ENCODE measurements around the gene CYB561D2.

Gene CYB561D2

DNA sequence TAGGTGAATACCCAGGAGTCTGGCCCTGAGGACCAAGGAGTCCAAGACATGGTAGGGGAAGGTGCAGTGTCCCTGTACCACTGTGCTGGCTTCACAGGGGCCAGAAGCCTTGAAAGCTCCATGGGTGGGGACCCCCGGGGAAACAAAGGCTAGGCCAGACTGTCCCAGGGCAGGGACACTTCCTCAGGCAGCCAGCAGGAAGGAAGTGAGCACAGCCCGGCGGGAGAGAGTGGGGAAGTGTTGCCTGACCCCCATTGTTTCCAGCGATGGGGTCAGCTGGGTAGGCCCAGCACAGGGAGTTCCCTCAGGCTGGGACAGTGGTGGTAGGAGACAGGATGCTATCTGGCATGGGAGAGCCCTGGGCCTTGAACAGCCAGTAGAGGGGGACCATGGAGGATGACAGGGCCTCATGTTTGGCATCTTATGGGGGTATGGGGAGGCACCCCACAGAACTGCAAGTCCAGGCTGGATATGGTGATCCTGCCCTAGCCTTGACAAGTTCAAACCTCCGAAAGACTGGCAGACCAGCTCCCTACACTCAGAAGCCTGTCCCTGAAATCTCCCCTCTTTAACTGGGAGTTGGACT, 27.0 kb upstream of the CYB561D2 start:
- no peak for DNase-seq

GRCh38 chr3:50324351-50325112, 26.1 kb upstream of the CYB561D2 start:
- DNase-seq: peak; percentile 63

- no peak for DNase-seq
Measured at GRCh38 chr3:50325113-50325480, 25.6 kb upstream of the CYB561D2 start.

- DNase-seq: no peak
Measured at GRCh38 chr3:50325497-50326181, 25.0 kb upstream of the CYB561D2 start.

- DNase-seq: no peak
Measured at GRCh38 chr3:50326182-50326541, 24.5 kb upstream of the CYB561D2 start.

DNA sequence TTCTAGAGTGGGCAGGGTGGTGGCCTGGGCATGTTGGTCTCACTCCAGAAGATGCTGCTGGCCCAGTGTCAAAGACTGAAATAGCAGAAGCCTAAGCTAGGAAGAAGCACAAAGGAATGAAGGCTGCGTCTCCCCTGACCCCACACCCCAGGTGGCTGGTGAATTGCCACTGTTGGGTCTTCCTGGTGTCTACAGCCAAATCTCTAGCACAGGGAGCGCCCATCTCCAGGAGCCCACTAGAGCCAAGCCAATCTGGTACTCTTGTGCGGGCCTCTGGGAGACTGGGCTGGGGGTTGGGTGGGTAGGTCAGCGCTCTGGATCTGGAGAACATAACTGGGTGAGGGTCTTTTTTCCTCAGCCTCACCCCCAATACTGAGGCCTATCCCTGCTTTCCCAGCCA, 23.5 kb upstream of the CYB561D2 start:
- no peak for DNase-seq

- DNase-seq: peak; percentile 94
Measured at GRCh38 chr3:50327943-50328691, 22.5 kb upstream of the CYB561D2 start, which contains the start of gene TUSC2. Gene TUSC2, minus strand, starts transcription at chr3:50328223. Its CDS starts 124 bp downstream, at chr3:50328099.

DNA sequence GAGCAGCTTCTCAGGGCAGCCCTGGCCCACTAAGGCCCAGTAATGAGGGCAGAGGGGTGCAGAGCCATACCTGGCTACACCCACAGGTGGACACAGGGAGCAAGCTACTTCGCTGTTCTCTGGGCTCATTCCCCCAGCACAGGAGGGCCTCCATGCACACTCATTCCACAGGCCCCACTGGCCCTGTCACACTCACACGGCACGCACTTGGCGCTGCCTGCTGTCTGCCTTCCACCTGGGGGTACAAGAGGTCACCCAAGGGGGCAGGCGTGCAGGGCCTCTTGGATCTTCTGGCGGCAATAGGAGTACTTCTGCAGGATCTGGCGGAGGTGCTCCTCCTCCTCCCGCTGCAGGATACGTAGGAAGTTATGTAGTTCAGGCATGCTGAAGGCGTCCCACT, 20.3 kb upstream of the CYB561D2 start:
- DNase-seq: no peak

- no peak for DNase-seq
Measured at GRCh38 chr3:50331364-50331907, 19.2 kb upstream of the CYB561D2 start.

GRCh38 chr3:50333744-50334328, 16.8 kb upstream of the CYB561D2 start:
- peak; percentile 35 for DNase-seq

GRCh38 chr3:50334339-50335075, 16.2 kb upstream of the CYB561D2 start:
- no peak for DNase-seq

- no peak for DNase-seq
Measured at GRCh38 chr3:50336452-50337174, 14.0 kb upstream of the CYB561D2 start.

DNA sequence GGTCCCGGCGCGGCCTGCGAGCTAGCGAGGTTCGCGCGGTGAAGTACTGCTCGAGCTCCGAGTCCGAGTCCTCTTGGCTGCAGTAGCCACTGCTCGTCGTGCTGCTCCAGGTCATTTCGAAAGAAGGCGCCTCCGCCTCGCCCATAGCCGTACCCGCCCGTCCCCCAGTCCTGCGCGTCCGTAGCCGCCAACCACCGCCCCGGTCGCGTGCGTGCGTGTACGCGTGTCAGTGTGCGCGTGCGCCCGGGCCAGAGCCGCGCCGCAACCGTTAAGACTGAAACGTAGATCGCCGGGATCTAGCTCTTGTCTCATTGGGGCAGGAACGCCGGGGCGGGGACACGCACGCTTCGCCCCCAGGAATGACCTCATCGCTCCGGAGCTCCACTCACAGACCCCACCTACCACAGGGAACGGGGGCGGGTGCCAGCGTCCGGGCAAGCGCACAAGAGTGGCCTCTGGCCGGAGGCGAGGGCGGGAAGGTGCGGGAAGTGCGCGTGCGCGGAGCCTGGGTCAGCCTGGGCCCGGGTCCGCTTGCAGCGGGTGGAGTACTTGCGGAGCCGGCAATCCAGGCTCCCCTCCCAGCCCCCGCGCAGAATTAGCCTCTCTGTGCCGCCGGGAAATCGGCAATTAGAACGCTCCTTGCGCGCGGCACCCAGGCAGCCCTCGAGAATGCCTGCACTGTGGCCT, 13.3 kb upstream of the CYB561D2 start:
- DNase-seq: peak; percentile 99

GRCh38 chr3:50338965-50339364, 11.7 kb upstream of the CYB561D2 start:
- no peak for DNase-seq

DNA sequence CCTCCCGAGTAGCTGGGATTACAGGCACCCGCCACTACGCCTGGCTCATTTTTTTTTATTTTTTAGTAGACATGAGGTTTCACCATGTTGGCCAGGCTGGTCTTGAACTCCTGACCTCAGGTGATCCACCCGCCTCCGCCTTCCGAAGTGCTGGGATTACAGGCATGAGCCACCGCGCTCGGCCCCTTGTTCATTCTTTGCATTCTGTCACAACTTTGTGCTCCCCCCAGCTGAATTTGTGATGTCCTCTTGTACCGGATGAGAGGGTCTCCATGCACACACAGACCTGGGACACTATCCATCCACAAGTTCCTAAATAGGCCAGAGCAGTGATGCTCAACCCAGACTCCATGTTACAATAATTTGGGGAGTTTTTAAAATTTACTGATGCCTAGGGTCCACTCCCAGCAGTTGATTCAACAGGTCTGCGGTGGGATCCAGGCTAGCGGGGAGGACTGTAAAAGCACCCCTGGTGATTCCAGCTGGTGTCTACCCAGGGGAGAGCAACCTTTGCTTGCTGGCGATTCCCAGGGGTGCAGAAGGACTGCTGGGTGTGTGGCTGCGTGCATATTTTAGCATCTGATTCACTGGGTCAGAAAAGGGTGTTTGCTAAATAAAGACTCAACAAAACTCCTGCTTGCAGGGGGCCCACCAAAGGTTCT, 11.0 kb upstream of the CYB561D2 start:
- peak; percentile 55 for DNase-seq

DNA sequence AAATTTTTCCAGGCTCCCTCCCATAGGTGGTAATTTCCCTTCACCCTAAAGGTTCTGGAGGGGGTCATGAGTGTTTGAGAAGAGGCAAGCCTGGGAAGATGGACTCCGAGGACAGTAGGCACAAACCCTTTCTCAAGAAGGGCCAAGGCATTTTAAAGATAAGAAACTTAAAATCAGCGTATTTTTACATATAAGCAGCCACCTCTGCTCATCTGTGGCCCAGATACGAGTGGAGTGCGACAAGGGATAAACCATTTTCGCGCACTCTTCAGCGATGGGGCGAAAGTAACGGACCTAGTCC, 10.6 kb upstream of the CYB561D2 start:
- DNase-seq: no peak

DNA sequence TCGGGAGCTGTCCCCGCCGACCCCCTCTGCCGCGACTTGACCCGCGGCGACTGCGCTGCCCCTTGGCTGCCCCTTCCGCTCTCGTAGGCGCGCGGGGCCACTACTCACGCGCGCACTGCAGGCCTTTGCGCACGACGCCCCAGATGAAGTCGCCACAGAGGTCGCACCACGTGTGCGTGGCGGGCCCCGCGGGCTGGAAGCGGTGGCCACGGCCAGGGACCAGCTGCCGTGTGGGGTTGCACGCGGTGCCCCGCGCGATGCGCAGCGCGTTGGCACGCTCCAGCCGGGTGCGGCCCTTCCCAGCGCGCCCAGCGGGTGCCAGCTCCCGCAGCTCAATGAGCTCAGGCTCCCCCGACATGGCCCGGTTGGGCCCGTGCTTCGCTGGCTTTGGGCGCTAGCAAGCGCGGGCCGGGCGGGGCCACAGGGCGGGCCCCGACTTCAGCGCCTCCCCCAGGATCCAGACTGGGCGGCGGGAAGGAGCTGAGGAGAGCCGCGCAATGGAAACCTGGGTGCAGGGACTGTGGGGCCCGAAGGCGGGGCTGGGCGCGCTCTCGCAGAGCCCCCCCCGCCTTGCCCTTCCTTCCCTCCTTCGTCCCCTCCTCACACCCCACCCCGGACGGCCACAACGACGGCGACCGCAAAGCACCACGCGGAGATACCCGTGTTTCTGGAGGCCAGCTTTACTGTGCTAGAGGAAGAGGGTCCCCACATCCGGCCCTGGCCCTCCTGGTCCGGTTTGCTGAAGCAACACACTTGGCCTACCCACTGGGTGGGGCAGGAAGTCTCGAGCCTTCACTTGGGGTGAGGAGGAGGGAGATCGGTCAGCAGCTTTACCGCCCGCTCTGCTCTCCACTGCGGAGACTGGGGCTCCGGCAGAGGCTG, 10.0 kb upstream of the CYB561D2 start, which contains the start of gene RASSF1:
Gene RASSF1 (minus strand): TSS at position 389 of the 882 bp plus-strand sequence. CDS start 31 bp downstream, at position 358.
- peak; percentile 63 for DNase-seq

DNA sequence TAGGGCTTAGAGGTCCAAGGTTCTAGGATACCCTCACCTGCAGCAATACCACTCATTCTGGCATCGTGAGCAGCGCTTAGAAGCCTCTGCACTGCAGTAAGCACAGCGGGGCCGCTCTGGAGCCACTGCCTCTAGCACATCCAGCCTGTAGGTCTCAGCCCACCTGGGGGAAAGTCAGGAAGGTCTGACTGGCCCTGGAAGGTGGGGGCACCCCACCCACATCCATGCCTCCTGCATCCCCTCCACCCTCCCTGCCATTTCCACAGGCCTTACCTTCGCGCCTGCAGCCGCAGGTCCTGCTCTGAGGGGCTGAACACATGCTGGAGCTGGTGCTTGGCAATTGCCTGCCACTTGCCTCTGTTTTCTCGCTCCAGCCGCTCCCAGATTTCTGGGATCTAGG, 9.1 kb upstream of the CYB561D2 start:
- DNase-seq: no peak

Measured in fibroblast of skin of abdomen (primary cell).